A673 (cell line): Measurements from ENCODE around the gene FAM13A.

Experiments
- EZH2 ChIP-seq: fragments of 200-600 bp; sonication (generic); IDR thresholded peaks from 2 replicates; pipeline ENCODE4 v1.6.1; 2017; ENCODE audit warnings: borderline replicate concordance, low read depth, mild to moderate bottlenecking, mixed read lengths, antibody characterized with exemption, low read length; ENCODE audit not compliant: poor library complexity, severe bottlenecking
- TF ChIP-seq, protein P1 (sequence below): fragments of 300-800, 200-600 bp; sonication (generic); conservative IDR thresholded peaks from 2 replicates; pipeline ENCODE4 v1.5.1; 2017; ENCODE audit warnings: low read depth, mild to moderate bottlenecking, antibody characterized with exemption, low read length, moderate library complexity, mixed read lengths

GRCh38 chr4:88696630-88697029 lies 360.4 kb downstream of the FAM13A start:
- TF ChIP-seq, protein P1, sequence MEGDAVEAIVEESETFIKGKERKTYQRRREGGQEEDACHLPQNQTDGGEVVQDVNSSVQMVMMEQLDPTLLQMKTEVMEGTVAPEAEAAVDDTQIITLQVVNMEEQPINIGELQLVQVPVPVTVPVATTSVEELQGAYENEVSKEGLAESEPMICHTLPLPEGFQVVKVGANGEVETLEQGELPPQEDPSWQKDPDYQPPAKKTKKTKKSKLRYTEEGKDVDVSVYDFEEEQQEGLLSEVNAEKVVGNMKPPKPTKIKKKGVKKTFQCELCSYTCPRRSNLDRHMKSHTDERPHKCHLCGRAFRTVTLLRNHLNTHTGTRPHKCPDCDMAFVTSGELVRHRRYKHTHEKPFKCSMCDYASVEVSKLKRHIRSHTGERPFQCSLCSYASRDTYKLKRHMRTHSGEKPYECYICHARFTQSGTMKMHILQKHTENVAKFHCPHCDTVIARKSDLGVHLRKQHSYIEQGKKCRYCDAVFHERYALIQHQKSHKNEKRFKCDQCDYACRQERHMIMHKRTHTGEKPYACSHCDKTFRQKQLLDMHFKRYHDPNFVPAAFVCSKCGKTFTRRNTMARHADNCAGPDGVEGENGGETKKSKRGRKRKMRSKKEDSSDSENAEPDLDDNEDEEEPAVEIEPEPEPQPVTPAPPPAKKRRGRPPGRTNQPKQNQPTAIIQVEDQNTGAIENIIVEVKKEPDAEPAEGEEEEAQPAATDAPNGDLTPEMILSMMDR = no peak
- TF ChIP-seq EZH2 = no peak
